ENCODE results near the gene ZGRF1.

- TF ChIP-seq CTCF (IDR thresholded peaks at IDR 0.05) (no peak), POLR2AphosphoS5 (IDR thresholded peaks at IDR 0.05) (no peak), POLR2A (IDR thresholded peaks at IDR 0.05) (no peak)
Observed at GRCh38 chr4:112526061-112526460, 110.6 kb downstream of the ZGRF1 start.
